Renal cortical epithelial cell (primary cell): ENCODE measurements around the gene SCAF4. TPM values are rescaled to one million over a fixed set of nuclear protein-coding genes. Genes with fewer than 3 reads are reported as not detected.

Source experiments
- DNase-seq: peaks from one replicate; pipeline ENCODE4 v3.0.0-alpha.2; 2011; ENCODE audit warnings: low read depth
- total RNA-seq: library from RNA; depleted of rRNA; stranded (reverse); fragments of >200 nt; gene quantifications from 2 replicates; pipeline ENCODE4 v1.2.3, GENCODE V29; 2014

SCAF4 gene
- total RNA-seq, 1 donor from 2014 or later: 10.6 TPM

DNA sequence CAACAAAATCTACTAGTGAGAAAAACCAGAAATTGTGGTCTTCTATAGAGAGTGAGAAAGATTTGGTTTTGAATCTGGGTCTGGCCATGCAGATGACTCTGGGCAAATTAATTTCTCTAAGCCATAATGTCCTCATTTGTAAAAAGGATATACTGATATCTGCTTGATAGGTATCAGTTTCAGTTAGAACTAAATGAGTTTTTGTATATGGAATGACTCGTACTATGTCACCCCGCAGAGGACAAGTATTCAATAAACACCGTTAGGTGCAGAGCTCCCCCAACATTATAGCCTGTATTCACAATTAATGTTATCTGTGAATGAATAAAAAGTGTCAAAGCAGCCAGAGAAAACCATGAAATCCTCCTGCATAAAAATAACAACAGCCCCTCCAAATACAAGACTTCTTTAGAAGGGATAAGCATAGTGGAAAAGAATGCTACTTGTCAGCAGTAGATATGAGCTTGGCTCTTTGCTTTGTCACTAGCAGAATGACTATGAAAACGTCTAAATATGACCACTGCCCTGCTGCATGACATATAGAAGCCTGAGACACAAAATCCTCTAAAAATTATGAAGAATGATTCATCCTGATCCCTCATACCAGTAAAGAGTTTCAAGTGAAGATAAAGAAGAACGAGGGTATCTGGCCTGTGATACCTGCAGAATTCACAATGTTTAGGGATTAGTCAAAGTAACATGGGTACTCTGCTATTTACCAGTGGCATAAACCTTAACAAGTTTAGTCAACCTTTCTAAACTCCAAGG is 17.8 kb downstream of the SCAF4 start:
- DNase-seq: no peak

DNA sequence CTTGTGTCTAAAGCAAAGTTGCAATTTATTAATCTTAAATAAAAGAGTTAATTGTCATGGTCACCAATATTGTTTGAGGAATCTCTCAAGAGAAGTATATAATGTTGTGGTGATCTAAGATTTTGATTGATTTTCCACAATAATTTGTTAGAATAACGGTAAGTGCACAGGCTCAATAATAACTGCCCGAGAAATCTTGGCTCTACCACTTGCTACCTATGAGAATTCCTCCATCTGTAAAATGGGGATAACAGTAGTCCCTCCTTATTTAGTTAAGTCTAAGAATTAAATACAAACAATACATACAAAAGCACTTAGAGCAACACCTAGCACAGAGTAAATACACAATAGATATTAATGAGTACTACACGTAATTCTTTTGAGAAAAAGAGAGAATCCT is 18.8 kb downstream of the SCAF4 start:
- no peak for DNase-seq

DNA sequence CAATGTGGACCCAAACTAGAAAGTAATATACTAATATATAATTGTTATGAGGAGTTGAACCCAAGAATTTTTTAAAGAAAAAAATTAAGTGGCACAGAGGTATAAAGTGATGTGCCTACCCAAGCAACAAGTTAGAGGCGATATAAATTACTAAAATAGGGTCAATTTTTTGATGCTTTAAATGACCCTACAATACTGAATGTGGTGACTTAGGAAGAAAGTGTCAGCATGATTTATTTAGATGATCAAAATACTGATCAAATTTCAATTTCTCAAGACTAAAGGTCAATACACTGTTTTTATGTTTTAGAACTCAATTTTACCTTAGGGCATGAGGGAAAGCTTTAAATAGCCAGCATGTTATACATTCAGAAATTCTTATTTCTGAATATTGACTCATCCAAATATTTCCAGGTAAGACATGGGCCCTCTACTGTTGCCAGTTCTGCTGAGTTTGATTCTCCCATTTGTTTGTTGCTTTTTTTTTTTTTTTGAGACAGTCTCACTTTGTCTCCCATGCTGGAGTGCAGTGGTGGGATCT is 20.1 kb downstream of the SCAF4 start:
- DNase-seq: no peak

DNA sequence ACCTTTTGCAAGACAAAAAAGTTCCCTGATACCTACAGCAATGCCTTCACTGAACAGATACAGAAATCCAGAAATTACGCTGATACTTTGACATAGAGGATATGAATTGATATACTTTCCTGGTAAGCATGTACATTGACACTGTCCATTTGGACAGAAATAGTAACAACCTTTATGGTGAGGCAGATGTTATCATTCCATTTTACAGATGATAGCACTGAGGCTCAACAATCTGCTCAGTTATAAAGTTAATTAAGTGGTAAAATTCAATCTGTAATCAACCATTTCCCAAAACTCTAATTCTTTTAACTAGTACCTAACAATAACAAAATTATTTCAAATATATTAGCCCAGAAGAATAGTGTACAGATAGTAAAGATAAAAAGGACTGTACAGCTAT is 20.6 kb downstream of the SCAF4 start:
- DNase-seq: no peak

DNA sequence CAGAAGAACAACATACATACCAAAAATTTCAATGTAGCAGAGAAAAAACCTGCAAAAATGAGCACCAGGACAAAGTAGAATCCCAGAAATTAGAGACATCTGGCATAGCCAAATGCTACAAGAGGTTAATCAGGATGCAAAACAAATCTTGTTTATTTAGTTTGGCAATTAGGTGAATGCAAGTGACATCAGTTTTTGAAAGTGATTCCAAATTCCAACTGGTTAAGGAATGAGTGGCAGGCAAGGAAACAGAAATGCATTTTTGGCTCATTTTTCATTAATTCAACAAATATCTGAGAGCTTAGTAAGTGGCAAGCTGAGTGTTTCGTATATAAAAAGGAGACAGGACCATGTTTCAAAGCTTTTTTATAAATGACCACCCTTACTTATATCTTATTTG is 21.3 kb downstream of the SCAF4 start:
- no peak for DNase-seq

DNA sequence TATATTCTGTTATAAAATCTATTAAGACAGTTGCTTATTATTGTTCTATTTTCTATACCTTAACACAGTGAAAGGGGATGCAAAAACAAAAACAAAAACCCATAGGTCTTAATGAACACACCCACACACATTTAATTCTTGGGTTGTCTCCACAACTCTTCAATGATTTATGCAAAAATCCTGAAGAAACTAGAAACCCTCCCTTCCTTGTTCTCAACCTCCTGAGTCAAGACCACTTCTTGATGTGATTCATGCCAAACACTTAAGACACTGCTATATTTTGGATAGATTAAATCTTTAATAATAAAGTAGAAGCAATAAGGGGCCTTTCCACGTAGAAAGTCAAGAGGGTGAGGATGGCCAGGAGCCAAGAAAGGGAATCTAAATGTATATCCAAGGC is 23.4 kb downstream of the SCAF4 start:
- no peak for DNase-seq

DNA sequence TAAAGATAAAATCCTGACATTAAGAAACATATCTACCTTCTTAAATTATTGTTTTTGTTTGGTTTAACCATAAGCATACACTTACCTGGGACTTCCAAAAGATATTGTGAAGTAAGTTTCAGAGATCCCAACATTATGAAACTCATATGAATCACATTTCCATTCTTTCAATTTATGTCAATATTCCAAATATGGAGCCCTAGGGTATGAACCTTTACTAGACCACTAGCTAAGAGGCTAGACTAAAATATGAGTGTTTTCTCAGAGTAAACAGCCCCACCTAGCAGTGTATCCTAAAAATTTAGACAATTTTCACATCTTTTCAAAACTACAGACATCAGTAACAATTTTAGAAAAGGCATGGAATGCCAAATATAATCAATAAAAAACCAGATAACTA is 24.4 kb downstream of the SCAF4 start:
- no peak for DNase-seq

DNA sequence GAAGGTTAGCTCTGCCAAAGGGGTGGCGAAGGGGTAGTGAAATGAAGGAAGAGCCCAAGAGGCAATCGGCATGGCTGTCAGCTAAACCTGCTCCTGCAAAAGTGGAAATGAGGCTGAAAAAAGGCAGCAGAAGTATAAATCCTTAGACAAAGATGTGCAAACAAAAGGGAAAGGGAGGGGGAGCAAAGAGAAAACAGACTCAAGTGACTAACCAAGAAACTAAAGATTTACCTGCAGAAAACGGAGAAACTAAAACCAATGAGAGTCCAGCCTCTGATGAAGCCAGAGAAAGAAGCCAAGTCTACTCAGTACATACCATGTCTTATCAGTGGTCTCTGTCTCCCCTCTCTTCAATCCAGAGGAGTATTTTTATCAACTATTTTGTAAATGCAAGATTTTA is 25.4 kb downstream of the SCAF4 start:
- no peak for DNase-seq

DNA sequence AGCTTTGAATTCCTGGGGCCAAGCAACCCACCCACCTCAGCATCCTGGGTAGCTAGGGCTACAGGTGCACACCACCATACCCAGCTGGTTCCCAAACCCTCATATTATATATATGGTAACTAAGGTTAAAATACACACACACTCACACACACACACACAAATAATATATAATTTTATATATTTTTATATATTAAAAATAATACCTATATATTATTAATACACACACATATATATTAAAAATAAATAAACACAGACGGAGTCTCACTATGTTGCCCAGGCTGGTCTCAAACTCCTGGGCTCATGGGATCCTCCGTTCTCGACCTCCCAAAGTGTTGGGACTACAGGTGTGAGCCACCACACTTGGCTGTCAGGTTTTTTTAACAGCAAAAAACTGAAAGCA is 31.9 kb downstream of the SCAF4 start:
- DNase-seq: no peak

DNA sequence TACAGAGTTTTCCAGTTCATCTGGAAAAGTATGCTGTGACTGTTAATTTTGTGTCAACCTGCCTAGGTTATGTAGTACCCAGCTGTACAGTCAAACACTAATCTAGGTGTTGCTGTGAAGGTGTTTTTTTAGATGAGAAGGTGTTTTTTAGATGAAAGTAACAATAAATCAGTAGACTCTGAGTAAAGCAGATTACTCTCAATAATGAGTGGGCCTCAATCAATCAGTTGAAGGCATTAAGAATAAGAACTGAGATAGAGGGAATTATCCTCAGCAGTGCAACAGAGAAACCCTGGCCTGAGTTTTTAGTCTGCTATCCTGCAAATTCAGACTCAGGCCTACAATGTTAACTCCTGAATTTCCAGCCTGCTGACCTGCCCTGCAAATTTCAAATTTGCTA is 33.5 kb downstream of the SCAF4 start:
- DNase-seq: no peak

DNA sequence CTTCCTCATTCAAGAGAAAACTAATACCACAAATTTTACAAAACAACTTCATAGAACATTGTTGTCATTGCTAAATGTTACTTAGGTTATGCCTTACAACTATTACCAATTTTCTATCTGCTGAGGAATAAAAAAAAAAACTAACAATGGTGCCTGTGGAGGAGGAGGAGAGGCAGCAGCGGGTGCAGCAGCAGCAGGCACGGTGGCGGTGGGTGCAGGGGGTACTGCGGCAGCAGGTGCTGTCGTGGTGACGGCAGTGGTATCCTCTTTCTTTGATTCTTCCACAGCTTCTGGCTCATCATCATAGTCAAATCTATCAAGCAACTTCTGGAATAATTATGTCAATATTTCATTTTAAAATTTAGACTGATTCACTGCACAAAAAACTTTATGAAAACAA is 35.5 kb downstream of the SCAF4 start:
- no peak for DNase-seq

DNA sequence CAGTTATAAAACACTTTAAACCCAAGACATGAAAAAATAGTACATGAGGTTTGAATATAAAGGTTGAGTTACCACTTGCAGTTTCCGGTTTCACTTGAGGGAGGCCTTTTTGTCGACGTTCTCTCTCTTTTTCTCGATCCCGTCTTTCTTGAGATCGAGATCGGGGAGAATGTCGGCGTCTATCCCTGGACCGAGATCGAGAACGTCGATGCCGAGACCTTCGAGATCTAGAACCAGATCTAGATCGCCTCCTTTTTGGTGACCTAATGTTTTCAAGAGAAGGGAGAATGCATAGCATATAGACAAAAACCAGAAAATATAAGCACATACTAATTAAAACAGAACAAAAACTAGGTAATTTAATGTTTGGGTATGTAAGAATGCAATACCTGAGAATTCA is 38.7 kb downstream of the SCAF4 start:
- no peak for DNase-seq

DNA sequence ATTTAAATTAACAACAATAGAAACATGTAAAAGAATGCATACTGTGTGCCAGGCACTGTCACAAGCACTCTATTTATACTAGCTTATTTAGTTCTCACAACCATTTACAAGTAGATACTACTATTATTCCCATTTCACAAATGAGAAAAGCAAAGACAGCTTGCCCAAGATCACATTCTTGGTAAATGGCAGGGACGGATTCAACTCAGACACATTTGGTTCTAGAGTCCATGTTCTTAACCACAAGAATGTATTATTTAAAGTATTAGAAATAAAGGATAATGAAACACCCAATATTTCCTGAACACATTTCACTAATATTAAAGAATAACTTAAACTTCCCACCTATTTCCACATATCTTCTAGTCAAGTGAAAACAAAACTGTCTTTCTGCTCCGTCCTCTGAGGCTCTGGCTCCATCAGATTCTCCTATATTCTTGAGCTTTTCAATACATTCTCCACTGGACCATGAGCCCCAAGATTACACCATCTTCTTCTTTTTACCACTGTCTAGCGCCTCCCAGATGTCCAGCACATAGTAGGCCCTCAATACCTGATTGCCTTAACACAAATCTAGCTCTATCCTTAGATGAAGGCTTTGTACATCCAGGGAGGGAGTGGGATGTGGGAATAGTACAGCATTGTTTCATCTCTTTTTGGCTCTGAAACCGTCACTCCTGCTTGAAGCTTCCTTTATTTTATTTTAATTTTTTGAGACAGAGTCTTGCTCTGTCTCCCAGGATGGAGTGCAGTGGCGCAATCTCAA is 43.1 kb downstream of the SCAF4 start:
- DNase-seq: no peak

DNA sequence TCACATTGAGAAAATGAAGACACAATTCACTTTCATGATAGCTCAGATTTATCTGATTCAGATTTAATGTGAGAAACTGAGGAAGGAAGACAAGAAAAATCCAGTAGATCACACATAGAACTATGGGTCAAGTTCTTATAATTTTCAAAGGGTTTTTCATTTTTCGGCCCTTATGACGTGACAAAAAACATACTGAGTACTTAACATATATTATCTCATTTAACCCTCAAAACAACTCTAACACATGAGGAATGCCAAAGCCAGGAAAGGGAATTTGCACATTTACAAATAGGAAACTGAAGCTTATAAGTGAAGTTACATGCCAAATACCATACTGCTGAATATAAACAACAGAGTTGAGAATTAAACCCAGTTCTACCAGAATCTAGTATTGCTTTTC is 44.8 kb downstream of the SCAF4 start:
- no peak for DNase-seq

DNA sequence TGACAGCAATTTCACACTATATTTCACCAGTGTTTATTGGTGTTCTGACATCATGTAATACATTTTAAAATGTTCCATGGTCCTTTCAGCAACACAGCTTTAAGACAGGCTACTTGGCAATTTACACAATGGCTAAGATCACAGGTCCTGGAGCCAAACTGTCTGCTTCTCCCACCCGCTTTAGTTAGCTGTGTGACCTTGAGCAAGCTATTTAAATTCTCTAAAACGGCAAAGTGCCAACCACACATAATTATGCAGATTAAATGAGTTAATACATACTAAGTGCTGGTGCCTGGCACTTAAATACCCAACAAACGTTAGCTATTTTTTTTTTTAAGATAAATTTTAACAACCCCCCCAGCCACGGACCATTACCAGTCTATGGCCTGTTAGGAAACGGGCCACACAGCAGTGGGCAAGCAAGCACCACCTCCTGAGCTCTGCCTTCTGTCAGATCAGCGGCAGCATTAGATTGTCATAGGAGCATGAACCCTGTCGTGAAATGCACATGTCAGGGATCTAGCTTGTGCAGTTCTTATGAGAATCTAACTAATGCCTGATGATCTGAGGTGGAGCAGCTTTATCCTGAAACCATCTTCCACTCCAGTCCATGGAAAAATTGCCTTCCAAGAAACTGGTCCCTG is 45.5 kb downstream of the SCAF4 start:
- DNase-seq: peak; percentile 16

DNA sequence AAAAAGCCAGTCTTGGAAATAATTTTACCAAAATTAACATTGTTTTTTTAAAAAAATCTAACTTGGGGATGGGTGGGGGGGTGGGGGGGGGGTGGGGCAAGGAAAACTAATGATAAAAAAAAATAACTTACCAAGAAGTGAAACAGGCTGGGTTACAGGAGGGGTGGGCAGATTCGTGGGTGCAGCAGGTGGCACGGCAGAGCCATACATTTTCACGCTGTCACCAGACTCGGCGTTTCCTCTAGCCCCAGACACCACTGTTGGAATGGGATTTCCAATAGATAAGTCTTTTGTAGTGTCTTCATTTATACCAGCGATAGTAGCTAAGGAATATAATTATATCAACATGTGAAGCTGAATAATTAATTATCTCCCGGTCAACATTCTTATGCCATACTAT is 47.0 kb downstream of the SCAF4 start:
- DNase-seq: no peak

DNA sequence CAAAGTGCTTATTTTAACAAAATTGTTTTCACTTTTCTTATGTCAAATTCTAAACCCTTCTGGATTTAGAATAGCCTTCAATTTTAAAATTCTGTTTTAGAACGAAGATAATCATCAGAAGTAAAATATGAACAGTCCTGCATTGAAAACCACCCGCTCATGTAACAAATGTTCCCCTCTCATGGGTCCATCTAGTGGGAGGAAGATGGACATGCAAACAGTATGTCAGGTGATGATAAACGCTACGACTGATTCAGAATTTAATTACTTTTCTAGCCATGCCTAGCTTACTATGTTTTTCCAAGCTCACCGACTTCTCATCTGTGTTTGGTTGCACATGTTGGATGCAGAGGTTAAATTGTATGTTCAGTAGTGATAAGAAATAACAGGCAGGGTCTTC is 48.9 kb downstream of the SCAF4 start:
- no peak for DNase-seq

DNA sequence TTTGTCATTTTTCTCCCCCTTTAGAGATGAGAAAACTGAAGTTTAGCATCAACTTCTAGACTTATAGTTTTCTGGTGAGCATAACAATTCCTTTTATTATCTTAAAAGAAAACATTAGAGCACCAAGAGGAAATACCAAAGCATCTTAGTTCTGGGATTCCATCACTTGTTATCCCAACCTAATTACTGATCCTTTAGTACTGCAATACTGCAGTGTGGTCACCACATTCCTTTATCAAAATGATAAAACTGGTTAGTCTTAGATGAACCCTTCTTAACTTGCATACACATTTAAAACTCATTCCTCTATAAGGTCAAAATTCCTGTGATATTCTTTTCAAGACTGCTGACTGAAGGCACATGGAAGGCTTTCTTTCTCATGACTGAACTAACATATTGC is 49.3 kb downstream of the SCAF4 start:
- DNase-seq: no peak

DNA sequence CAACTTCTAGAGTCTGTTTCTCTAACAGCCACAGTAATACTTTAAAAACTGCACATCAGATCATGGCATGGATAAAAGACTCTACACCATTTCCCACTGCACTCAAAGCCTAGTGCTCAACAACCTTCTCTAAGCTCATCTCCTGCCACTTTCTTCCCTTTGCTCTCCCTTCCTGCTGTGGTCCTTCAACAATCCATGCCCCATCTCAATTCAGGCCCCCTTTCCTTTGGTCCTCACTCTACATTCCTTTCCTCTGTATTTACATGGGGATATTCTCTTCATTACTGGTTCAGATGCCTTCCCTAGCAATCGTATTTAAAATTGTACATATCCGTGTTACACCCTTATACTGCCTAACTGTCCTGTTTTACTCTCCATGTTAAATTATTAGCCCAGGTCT is 53.4 kb downstream of the SCAF4 start:
- DNase-seq: no peak

DNA sequence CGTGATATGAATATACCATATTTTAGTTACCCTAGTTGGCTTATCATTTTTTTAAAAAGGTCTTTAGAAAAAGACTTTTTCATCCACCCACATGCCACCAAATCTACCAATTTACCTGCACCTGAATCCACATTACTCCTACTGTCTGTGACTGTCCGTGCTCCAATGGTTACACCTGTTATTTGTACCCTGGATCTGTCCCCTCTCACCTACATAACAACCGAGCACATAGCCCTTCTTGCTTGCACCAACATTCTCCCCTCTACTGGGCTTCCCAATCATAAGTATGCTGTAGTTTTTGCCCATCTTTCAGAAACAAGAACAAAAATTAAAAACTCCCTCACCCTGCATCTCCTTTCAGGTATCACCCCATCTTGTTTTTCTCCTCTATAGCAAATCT is 54.9 kb downstream of the SCAF4 start:
- DNase-seq: no peak

DNA sequence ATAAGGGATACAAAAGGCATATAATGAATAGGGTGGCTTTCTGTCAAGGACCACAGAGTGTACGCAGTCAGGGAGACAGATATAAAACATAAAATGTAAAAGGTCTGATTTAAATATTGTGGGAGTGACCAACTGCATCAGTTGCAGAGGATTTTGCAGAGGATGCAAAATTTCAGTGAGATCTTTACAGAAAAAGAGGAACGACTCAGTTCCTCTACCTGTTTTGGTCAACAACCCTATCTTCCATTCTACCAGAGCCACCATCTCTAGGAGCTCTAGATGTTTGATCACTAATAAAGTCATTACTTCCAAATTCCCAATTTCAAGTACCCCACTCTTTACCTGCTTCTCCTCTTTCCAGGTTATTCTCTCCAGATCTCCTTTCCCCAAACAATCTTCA is 56.0 kb downstream of the SCAF4 start:
- DNase-seq: no peak

DNA sequence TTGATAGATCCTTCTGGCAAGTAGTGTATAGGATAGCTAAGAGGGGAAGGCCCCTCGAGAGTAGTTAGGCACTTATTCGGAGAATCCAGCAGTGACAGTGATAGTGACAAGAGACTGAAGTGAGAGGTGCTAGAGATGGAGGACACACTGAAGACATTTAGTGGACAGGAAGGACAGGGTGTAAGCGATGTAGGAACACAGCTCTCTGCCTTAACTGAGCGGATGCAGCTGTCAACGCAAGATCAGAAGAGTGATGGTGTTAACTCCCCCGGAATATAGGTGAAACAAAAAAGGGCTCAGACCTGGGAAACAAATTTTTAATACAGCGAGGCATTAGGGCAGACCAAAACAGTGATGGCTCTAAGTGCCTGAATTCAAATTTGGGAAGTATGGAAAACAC is 56.6 kb downstream of the SCAF4 start:
- no peak for DNase-seq
